Measurements from ENCODE around the gene CDC42BPA.

Gene CDC42BPA

GRCh38 chr1:226943927-226944326 is 374.4 kb downstream of the CDC42BPA start:
- DNase-seq (ENCODE audit: low read depth), result no peak

GRCh38 chr1:226943156-226943555 is 375.1 kb downstream of the CDC42BPA start:
- DNase-seq (ENCODE audit: low read depth), result no peak

GRCh38 chr1:226942392-226942791 is 375.9 kb downstream of the CDC42BPA start:
- no peak for DNase-seq (ENCODE audit: low read depth)

GRCh38 chr1:226940806-226941067 is 377.6 kb downstream of the CDC42BPA start:
- no peak for DNase-seq (ENCODE audit: low read depth)

GRCh38 chr1:226940029-226940805 is 378.1 kb downstream of the CDC42BPA start, which contains the start of gene COQ8A:
Gene COQ8A (plus strand): TSS chr1:226940294. CDS start chr1:226961386, 21,092 bp downstream.
- DNase-seq (ENCODE audit: low read depth), result peak; percentile 97
